ENCODE measurements around the gene RRP8. TPM values are rescaled to one million over a fixed set of nuclear protein-coding genes. Genes with fewer than 3 reads are reported as not detected.

The RRP8 gene
- total and polyA plus RNA-seq, 9 of the 15 experiments (the other 6 are each of a cell fraction or from before 2014, with no cell fraction given): 5.7 to 47.3 (median 32.6) TPM

DNA sequence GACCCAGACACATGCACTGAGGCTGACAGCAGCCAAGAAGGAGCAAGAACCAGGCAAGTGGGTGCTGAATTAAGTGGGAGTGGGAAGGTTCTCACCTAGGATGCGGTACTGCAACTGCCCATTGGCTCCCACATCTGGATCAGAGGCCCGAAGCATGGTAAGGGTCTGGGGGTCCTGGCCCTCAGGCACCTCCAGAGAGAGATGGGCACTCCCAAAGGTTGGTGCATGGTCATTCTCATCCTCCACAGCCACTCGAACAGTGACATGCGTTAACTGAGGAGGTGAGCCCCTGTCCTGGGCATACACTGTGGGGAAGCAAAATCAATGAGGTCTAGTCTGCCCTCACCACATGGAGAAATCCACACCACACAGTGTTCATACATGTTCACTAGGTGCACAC lies 25.1 kb upstream of the RRP8 start:
- H3K36me3 ChIP-seq (ENCODE audit: control insufficient read depth, insufficient read depth, low read length): no peaks in the 10 kb centered on the region
- BruUV-seq (replicated peaks): no TSS peak
- no peak overlapping the region for H2AFZ ChIP-seq (ENCODE audit: low read depth, low read length)
- DNase-seq (ENCODE audit: extremely low read depth in 1 of 4, low spot score in 3 of 4) (no peak), FAIRE-seq (no peak), ATAC-seq (no peak)
- H3K4me3 ChIP-seq: no peak overlapping the region
- intact Hi-C loops (cut with micrococcal nuclease): no loop called here
- in situ Hi-C loops (cut with MboI): no loop called here
- H3K4me1 ChIP-seq (replicated peaks in 1 of 2; ENCODE audit: control insufficient read depth in 2 of 2, insufficient read depth in 2 of 2, low read length in 2 of 2): peaks cover 0 to 24% of the 10 kb centered on the region in 2 experiments; a peak in 2 of 5 replicates
- no peaks in the 10 kb centered on the region for H4K20me1 ChIP-seq (replicated peaks; ENCODE audit: control insufficient read depth, insufficient read depth, low read length)
- H3K9me3 ChIP-seq (replicated peaks; ENCODE audit: control insufficient read depth, insufficient read depth, low read depth, low read length): no peaks in the 10 kb centered on the region
- 16% methylated on average over 4 of the region's 4 CpGs for WGBS (ENCODE audit: insufficient coverage, low coverage, missing lambda C conversion rate)
- H3K27ac ChIP-seq (ENCODE audit: extremely low read depth, low read depth, low read length): no peak overlapping the region
- CTCF ChIA-PET (ENCODE audit: low intra/inter-chr PET ratio): no interaction called here
- no peak overlapping the region for H3K9ac ChIP-seq (ENCODE audit: insufficient read depth in 1 of 2, low read depth in 2 of 2, low read length in 2 of 2)
- POLR2A ChIA-PET: interaction anchor here (0.9 to 1.0 kb wide), 2 partner anchors 9 to 80 kb away, joined by 3 to 4 read pairs; partner anchors contain the start of gene TPP1
- H3K4me2 ChIP-seq (ENCODE audit: insufficient read depth, low read length): no peak overlapping the region
- H3K9me1 ChIP-seq (ENCODE audit: control insufficient read depth, insufficient read depth, low read length): no peaks in the 10 kb centered on the region
- no peak for TF ChIP-seq PCBP1 (IDR thresholded peaks at IDR 0.05; ENCODE audit: low read depth, low read length, poor library complexity, severe bottlenecking)
- TF ChIP-seq ZKSCAN1 (IDR thresholded peaks at IDR 0.05; ENCODE audit: low read depth, low read length): no peak
- no peak for TF ChIP-seq SMAD3 (CRISPR knock-in tag; conservative IDR thresholded peaks at IDR 0.05)
- TF ChIP-seq ZEB2 (IDR thresholded peaks at IDR 0.05): no peak
- TF ChIP-seq TOE1 (IDR thresholded peaks at IDR 0.05; ENCODE audit: borderline replicate concordance): no peak
- no peak for TF ChIP-seq TOE1 (CRISPR knock-in tag; IDR thresholded peaks at IDR 0.05; ENCODE audit: borderline replicate concordance, low read depth)
- TF ChIP-seq ZNF23 (CRISPR knock-in tag; IDR thresholded peaks at IDR 0.05): no peak
- no peak for TF ChIP-seq SMARCE1 (IDR thresholded peaks at IDR 0.05)
- TF ChIP-seq, protein P1, sequence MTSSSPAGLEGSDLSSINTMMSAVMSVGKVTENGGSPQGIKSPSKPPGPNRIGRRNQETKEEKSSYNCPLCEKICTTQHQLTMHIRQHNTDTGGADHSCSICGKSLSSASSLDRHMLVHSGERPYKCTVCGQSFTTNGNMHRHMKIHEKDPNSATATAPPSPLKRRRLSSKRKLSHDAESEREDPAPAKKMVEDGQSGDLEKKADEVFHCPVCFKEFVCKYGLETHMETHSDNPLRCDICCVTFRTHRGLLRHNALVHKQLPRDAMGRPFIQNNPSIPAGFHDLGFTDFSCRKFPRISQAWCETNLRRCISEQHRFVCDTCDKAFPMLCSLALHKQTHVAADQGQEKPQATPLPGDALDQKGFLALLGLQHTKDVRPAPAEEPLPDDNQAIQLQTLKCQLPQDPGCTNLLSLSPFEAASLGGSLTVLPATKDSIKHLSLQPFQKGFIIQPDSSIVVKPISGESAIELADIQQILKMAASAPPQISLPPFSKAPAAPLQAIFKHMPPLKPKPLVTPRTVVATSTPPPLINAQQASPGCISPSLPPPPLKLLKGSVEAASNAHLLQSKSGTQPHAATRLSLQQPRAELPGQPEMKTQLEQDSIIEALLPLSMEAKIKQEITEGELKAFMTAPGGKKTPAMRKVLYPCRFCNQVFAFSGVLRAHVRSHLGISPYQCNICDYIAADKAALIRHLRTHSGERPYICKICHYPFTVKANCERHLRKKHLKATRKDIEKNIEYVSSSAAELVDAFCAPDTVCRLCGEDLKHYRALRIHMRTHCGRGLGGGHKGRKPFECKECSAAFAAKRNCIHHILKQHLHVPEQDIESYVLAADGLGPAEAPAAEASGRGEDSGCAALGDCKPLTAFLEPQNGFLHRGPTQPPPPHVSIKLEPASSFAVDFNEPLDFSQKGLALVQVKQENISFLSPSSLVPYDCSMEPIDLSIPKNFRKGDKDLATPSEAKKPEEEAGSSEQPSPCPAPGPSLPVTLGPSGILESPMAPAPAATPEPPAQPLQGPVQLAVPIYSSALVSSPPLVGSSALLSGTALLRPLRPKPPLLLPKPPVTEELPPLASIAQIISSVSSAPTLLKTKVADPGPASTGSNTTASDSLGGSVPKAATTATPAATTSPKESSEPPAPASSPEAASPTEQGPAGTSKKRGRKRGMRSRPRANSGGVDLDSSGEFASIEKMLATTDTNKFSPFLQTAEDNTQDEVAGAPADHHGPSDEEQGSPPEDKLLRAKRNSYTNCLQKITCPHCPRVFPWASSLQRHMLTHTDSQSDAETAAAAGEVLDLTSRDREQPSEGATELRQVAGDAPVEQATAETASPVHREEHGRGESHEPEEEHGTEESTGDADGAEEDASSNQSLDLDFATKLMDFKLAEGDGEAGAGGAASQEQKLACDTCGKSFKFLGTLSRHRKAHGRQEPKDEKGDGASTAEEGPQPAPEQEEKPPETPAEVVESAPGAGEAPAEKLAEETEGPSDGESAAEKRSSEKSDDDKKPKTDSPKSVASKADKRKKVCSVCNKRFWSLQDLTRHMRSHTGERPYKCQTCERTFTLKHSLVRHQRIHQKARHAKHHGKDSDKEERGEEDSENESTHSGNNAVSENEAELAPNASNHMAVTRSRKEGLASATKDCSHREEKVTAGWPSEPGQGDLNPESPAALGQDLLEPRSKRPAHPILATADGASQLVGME (CRISPR knock-in tag; IDR thresholded peaks at IDR 0.05): no peak
- no peak for TF ChIP-seq ZNF146 (CRISPR knock-in tag; IDR thresholded peaks at IDR 0.05; ENCODE audit: unreplicated experiment)
- TF ChIP-seq DDX20 (tag; IDR thresholded peaks at IDR 0.05; ENCODE audit: low read depth): no peak
- TF ChIP-seq MED1 (CRISPR knock-in tag; IDR thresholded peaks at IDR 0.05; ENCODE audit: borderline replicate concordance): no peak
- TF ChIP-seq FIP1L1 (IDR thresholded peaks at IDR 0.05; ENCODE audit: low read depth, low read length, poor library complexity, severe bottlenecking): no peak
- TF ChIP-seq ATF6 (CRISPR knock-in tag; IDR thresholded peaks at IDR 0.05): no peak
- H3K27me3 ChIP-seq (ENCODE audit: control insufficient read depth in 2 of 2, insufficient read depth in 2 of 2, low read length in 2 of 2): peaks cover 3 to 33% of the 10 kb centered on the region in 2 experiments; a peak in 4 of 5 replicates
- no peaks in the 10 kb centered on the region for H3K79me2 ChIP-seq (ENCODE audit: control insufficient read depth, insufficient read depth, low read length)

All from K562 (cell line).